ENCODE results near the gene ARL14EPL.

Gene ARL14EPL

GRCh38 chr5:116011046-116011445 is 21.2 kb upstream of the ARL14EPL start:
- H3K4me2 ChIP-seq (ENCODE audit: low read length) = no peak overlapping the region
- H3K9me3 ChIP-seq (ENCODE audit: low read length) = no peaks in the 10 kb centered on the region
- H2AFZ ChIP-seq (ENCODE audit: low read length) = no peak overlapping the region
- H3F3A ChIP-seq (ENCODE audit: insufficient read depth, low read length) = no peaks in the 10 kb centered on the region
- no peaks in the 10 kb centered on the region for H3K4me1 ChIP-seq (ENCODE audit: insufficient read depth, low read length, severe bottlenecking)
- no peaks in the 10 kb centered on the region for H3K79me2 ChIP-seq (ENCODE audit: insufficient read depth, low read length)
- TF ChIP-seq EZH2 (IDR thresholded peaks at IDR 0.05; ENCODE audit: borderline replicate concordance, low read length) (no peak), CTCF (IDR thresholded peaks at IDR 0.05; ENCODE audit: low read length) (no peak)
- H3K27me3 ChIP-seq (ENCODE audit: insufficient read depth, low read length) = no peaks in the 10 kb centered on the region
- no peak overlapping the region for H3K4me3 ChIP-seq (ENCODE audit: low read depth, low read length, poor library complexity, severe bottlenecking)
- no peaks in the 10 kb centered on the region for H3K9me2 ChIP-seq (ENCODE audit: low read depth, low read length)
- no peak overlapping the region for H3K9ac ChIP-seq (ENCODE audit: low read length)
- no peaks in the 10 kb centered on the region for H4K20me1 ChIP-seq (ENCODE audit: insufficient read depth, low read length)
- no peak overlapping the region for H3K27ac ChIP-seq (ENCODE audit: low read depth, low read length, poor library complexity, severe bottlenecking)
- H3K36me3 ChIP-seq (ENCODE audit: insufficient read depth, low read length) = no peaks in the 10 kb centered on the region

- Histone ChIP-seq H3K9me2 (ENCODE audit: low read depth, low read length) (no peaks in the 10 kb centered on the region), H3K9me3 (ENCODE audit: low read length) (no peaks in the 10 kb centered on the region), H3K27ac (ENCODE audit: low read depth, low read length, poor library complexity, severe bottlenecking) (no peak overlapping the region), H3K79me2 (ENCODE audit: insufficient read depth, low read length) (no peaks in the 10 kb centered on the region), H3K36me3 (ENCODE audit: insufficient read depth, low read length) (no peaks in the 10 kb centered on the region), H3K4me3 (ENCODE audit: low read depth, low read length, poor library complexity, severe bottlenecking) (no peak overlapping the region), H3K27me3 (ENCODE audit: insufficient read depth, low read length) (no peaks in the 10 kb centered on the region), H3K4me2 (ENCODE audit: low read length) (no peak overlapping the region), H2AFZ (ENCODE audit: low read length) (no peak overlapping the region), H4K20me1 (ENCODE audit: insufficient read depth, low read length) (no peaks in the 10 kb centered on the region), H3K9ac (ENCODE audit: low read length) (no peak overlapping the region), H3K4me1 (ENCODE audit: insufficient read depth, low read length, severe bottlenecking) (no peaks in the 10 kb centered on the region), H3F3A (ENCODE audit: insufficient read depth, low read length) (no peaks in the 10 kb centered on the region)
- TF ChIP-seq EZH2 (IDR thresholded peaks at IDR 0.05; ENCODE audit: borderline replicate concordance, low read length) = no peak
Observed at GRCh38 chr5:116013207-116013785, 19.0 kb upstream of the ARL14EPL start.

- H3K9ac ChIP-seq (ENCODE audit: low read length) = no peak overlapping the region
- no peaks in the 10 kb centered on the region for H3K9me2 ChIP-seq (ENCODE audit: low read depth, low read length)
- no peaks in the 10 kb centered on the region for H3K79me2 ChIP-seq (ENCODE audit: insufficient read depth, low read length)
- H4K20me1 ChIP-seq (ENCODE audit: insufficient read depth, low read length) = no peaks in the 10 kb centered on the region
- H3K36me3 ChIP-seq (ENCODE audit: insufficient read depth, low read length) = no peaks in the 10 kb centered on the region
- no peak overlapping the region for H2AFZ ChIP-seq (ENCODE audit: low read length)
- no peaks in the 10 kb centered on the region for H3K27me3 ChIP-seq (ENCODE audit: insufficient read depth, low read length)
- H3K9me3 ChIP-seq (ENCODE audit: low read length) = no peaks in the 10 kb centered on the region
- TF ChIP-seq CTCF (IDR thresholded peaks at IDR 0.05; ENCODE audit: low read length) (no peak), EZH2 (IDR thresholded peaks at IDR 0.05; ENCODE audit: borderline replicate concordance, low read length) (no peak)
- no peak overlapping the region for H3K4me2 ChIP-seq (ENCODE audit: low read length)
- H3K27ac ChIP-seq (ENCODE audit: low read depth, low read length, poor library complexity, severe bottlenecking) = no peak overlapping the region
- H3K4me1 ChIP-seq (ENCODE audit: insufficient read depth, low read length, severe bottlenecking) = no peaks in the 10 kb centered on the region
- H3F3A ChIP-seq (ENCODE audit: insufficient read depth, low read length) = no peaks in the 10 kb centered on the region
- no peak overlapping the region for H3K4me3 ChIP-seq (ENCODE audit: low read depth, low read length, poor library complexity, severe bottlenecking)
Observed at GRCh38 chr5:116013936-116014335, 18.3 kb upstream of the ARL14EPL start.

GRCh38 chr5:116023619-116024018 is 8.7 kb upstream of the ARL14EPL start:
- Histone ChIP-seq H2AFZ (ENCODE audit: low read length) (no peak overlapping the region), H3K4me3 (ENCODE audit: low read depth, low read length, poor library complexity, severe bottlenecking) (no peak overlapping the region), H3K27ac (ENCODE audit: low read depth, low read length, poor library complexity, severe bottlenecking) (no peak overlapping the region), H3K9me3 (ENCODE audit: low read length) (no peaks in the 10 kb centered on the region), H3K79me2 (ENCODE audit: insufficient read depth, low read length) (no peaks in the 10 kb centered on the region), H3K4me1 (ENCODE audit: insufficient read depth, low read length, severe bottlenecking) (no peaks in the 10 kb centered on the region), H3F3A (ENCODE audit: insufficient read depth, low read length) (no peaks in the 10 kb centered on the region), H3K9ac (ENCODE audit: low read length) (no peak overlapping the region), H3K9me2 (ENCODE audit: low read depth, low read length) (no peaks in the 10 kb centered on the region), H3K36me3 (ENCODE audit: insufficient read depth, low read length) (no peaks in the 10 kb centered on the region), H3K4me2 (ENCODE audit: low read length) (no peak overlapping the region), H4K20me1 (ENCODE audit: insufficient read depth, low read length) (no peaks in the 10 kb centered on the region), H3K27me3 (ENCODE audit: insufficient read depth, low read length) (no peaks in the 10 kb centered on the region)
- TF ChIP-seq CTCF (IDR thresholded peaks at IDR 0.05; ENCODE audit: low read length) = no peak
- TF ChIP-seq EZH2 (IDR thresholded peaks at IDR 0.05; ENCODE audit: borderline replicate concordance, low read length) = no peak

Data from OCI-LY1 (cell line).